Nephron progenitor cell (in vitro differentiated cells): ENCODE data around the gene MAT2B.

Source experiments
- DNase-seq: peaks from one replicate; pipeline ENCODE4 v3.0.0; 2021
- H3K27ac Mint-ChIP-seq: 2 replicates; pipeline ENCODE4 v1.8.0; 2021; ENCODE audit warnings: mild to moderate bottlenecking, moderate library complexity, mixed read lengths
- H3K27me3 Mint-ChIP-seq: 2 replicates; pipeline ENCODE4 v1.8.0; 2021; ENCODE audit warnings: mild to moderate bottlenecking, low read depth, mixed read lengths; ENCODE audit not compliant: poor library complexity
- H3K36me3 Mint-ChIP-seq: 2 replicates; pipeline ENCODE4 v1.8.0; 2021; ENCODE audit warnings: low read depth, mixed read lengths
- H3K4me1 Mint-ChIP-seq: 2 replicates; pipeline ENCODE4 v1.8.0; 2021; ENCODE audit warnings: mixed read lengths
- H3K4me3 Mint-ChIP-seq: 2 replicates; pipeline ENCODE4 v1.8.0; 2021; ENCODE audit warnings: mild to moderate bottlenecking, moderate library complexity, mixed read lengths
- H3K9me3 Mint-ChIP-seq: 2 replicates; pipeline ENCODE4 v1.8.0; 2021; ENCODE audit warnings: mild to moderate bottlenecking, moderate library complexity, mixed read lengths
- CTCF ChIP-seq: fragments of 200-600 bp; sonication (generic); IDR thresholded peaks from 2 replicates; pipeline ENCODE4 v1.5.0; 2021; ENCODE audit warnings: antibody characterized with exemption

The MAT2B gene

GRCh38 chr5:163525096-163525495 is 19.7 kb downstream of the MAT2B start:
- H3K4me1 Mint-ChIP-seq = no peaks in the 10 kb centered on the region
- H3K36me3 Mint-ChIP-seq = peaks cover 40% of the 10 kb centered on the region
- TF ChIP-seq CTCF = no peak
- H3K27me3 Mint-ChIP-seq = peaks cover 4% of the 10 kb centered on the region
- peaks cover 14% of the 10 kb centered on the region for H3K9me3 Mint-ChIP-seq
- no peak overlapping the region for H3K27ac Mint-ChIP-seq
- no peak for DNase-seq
- H3K4me3 Mint-ChIP-seq = no peak overlapping the region

GRCh38 chr5:163529698-163530097 is 24.3 kb downstream of the MAT2B start:
- no peak for TF ChIP-seq CTCF
- peaks cover 10% of the 10 kb centered on the region for H3K36me3 Mint-ChIP-seq
- no peak overlapping the region for H3K4me3 Mint-ChIP-seq
- peaks cover 12% of the 10 kb centered on the region for H3K9me3 Mint-ChIP-seq
- no peak overlapping the region for H3K27ac Mint-ChIP-seq
- H3K4me1 Mint-ChIP-seq = peaks cover 9% of the 10 kb centered on the region
- no peak for DNase-seq
- H3K27me3 Mint-ChIP-seq = peaks cover 10% of the 10 kb centered on the region

DNA sequence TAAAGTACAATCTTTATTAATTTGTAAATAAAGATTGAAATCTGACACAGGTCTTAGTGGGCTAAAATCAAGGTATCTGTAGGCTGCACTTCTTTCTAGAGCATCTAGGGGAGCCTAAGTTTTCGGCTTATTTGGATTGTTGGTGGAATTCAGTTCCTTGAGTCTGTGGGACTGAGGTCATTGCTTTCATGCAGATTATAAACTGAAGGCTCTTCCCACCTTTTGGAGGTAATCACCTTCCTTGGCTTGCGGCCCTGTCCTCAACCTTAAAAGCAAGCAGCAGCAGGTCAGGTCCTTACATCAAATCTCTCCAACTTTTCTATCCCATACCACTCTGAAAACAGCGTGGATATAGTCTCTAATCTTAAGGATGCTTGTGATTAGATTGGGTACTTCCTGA is 25.9 kb downstream of the MAT2B start:
- H3K27me3 Mint-ChIP-seq = peaks cover 13% of the 10 kb centered on the region
- H3K27ac Mint-ChIP-seq = no peak overlapping the region
- TF ChIP-seq CTCF = no peak
- no peaks in the 10 kb centered on the region for H3K36me3 Mint-ChIP-seq
- peaks cover 9% of the 10 kb centered on the region for H3K4me1 Mint-ChIP-seq
- DNase-seq = no peak
- H3K9me3 Mint-ChIP-seq = peaks cover 5% of the 10 kb centered on the region
- H3K4me3 Mint-ChIP-seq = no peak overlapping the region

GRCh38 chr5:163532171-163533084 is 27.0 kb downstream of the MAT2B start:
- no peak for TF ChIP-seq CTCF
- H3K36me3 Mint-ChIP-seq = no peaks in the 10 kb centered on the region
- DNase-seq = no peak
- H3K4me3 Mint-ChIP-seq = no peak overlapping the region
- peaks cover 9% of the 10 kb centered on the region for H3K4me1 Mint-ChIP-seq
- H3K9me3 Mint-ChIP-seq = no peaks in the 10 kb centered on the region
- H3K27me3 Mint-ChIP-seq = peaks cover 11% of the 10 kb centered on the region
- H3K27ac Mint-ChIP-seq = no peak overlapping the region

GRCh38 chr5:163533223-163533622 is 27.8 kb downstream of the MAT2B start:
- Mint-ChIP-seq H3K9me3 (no peaks in the 10 kb centered on the region), H3K4me3 (no peak overlapping the region), H3K27ac (no peak overlapping the region), H3K27me3 (peaks cover 9% of the 10 kb centered on the region), H3K36me3 (no peaks in the 10 kb centered on the region), H3K4me1 (peaks cover 9% of the 10 kb centered on the region)
- no peak for TF ChIP-seq CTCF
- DNase-seq = no peak
